ENCODE measurements around the gene CMSS1. TPM values are rescaled to one million over a fixed set of nuclear protein-coding genes. Genes with fewer than 3 reads are reported as not detected.

The CMSS1 gene
- polyA plus RNA-seq, 1 donor from 2014 or later: 31.8 TPM

- Histone ChIP-seq H2AFZ (ENCODE audit: low read depth, low read length) (no peak overlapping the region), H3K27me3 (ENCODE audit: insufficient read depth, low read depth, low read length) (no peaks in the 10 kb centered on the region), H4K20me1 (ENCODE audit: insufficient read depth) (no peaks in the 10 kb centered on the region), H3K9ac (ENCODE audit: low read length) (no peak overlapping the region), H3K4me3 (ENCODE audit: low read length) (no peak overlapping the region), H3K27ac (ENCODE audit: low read length) (no peak overlapping the region), H3K4me2 (ENCODE audit: low read length) (no peak overlapping the region), H3K79me2 (replicated peaks; ENCODE audit: insufficient read depth, low read length) (no peaks in the 10 kb centered on the region), H3K36me3 (ENCODE audit: insufficient read depth, low read length) (no peaks in the 10 kb centered on the region), H3F3A (ENCODE audit: insufficient read depth, low read length, poor library complexity, severe bottlenecking) (no peaks in the 10 kb centered on the region), H3K9me3 (ENCODE audit: low read length) (no peaks in the 10 kb centered on the region), H3K9me2 (ENCODE audit: insufficient read depth, low read length) (no peaks in the 10 kb centered on the region)
- TF ChIP-seq CTCF (IDR thresholded peaks at IDR 0.05; ENCODE audit: poor library complexity, severe bottlenecking) (no peak), SMC3 (conservative IDR thresholded peaks at IDR 0.05; ENCODE audit: poor library complexity) (no peak), RAD21 (conservative IDR thresholded peaks at IDR 0.05) (no peak), REST (IDR thresholded peaks at IDR 0.05; ENCODE audit: borderline replicate concordance) (no peak), EP300 (conservative IDR thresholded peaks at IDR 0.05; ENCODE audit: poor library complexity, severe bottlenecking) (no peak), EZH2 (IDR thresholded peaks at IDR 0.05; ENCODE audit: borderline replicate concordance, insufficient read depth, low read length, poor library complexity, severe bottlenecking) (no peak), MXI1 (conservative IDR thresholded peaks at IDR 0.05; ENCODE audit: poor library complexity, severe bottlenecking) (no peak)
Observed at GRCh38 chr3:99940350-99940749, 122.7 kb downstream of the CMSS1 start.

GRCh38 chr3:99941211-99941610 lies 123.5 kb downstream of the CMSS1 start:
- no peaks in the 10 kb centered on the region for H3K36me3 ChIP-seq (ENCODE audit: insufficient read depth, low read length)
- H3F3A ChIP-seq (ENCODE audit: insufficient read depth, low read length, poor library complexity, severe bottlenecking): no peaks in the 10 kb centered on the region
- no peak overlapping the region for H3K4me2 ChIP-seq (ENCODE audit: low read length)
- no peaks in the 10 kb centered on the region for H3K27me3 ChIP-seq (ENCODE audit: insufficient read depth, low read depth, low read length)
- no peak overlapping the region for H3K9ac ChIP-seq (ENCODE audit: low read length)
- no peaks in the 10 kb centered on the region for H4K20me1 ChIP-seq (ENCODE audit: insufficient read depth)
- no peaks in the 10 kb centered on the region for H3K9me2 ChIP-seq (ENCODE audit: insufficient read depth, low read length)
- no peak overlapping the region for H2AFZ ChIP-seq (ENCODE audit: low read depth, low read length)
- H3K4me3 ChIP-seq (ENCODE audit: low read length): no peak overlapping the region
- no peaks in the 10 kb centered on the region for H3K9me3 ChIP-seq (ENCODE audit: low read length)
- TF ChIP-seq RAD21 (conservative IDR thresholded peaks at IDR 0.05) (no peak), MXI1 (conservative IDR thresholded peaks at IDR 0.05; ENCODE audit: poor library complexity, severe bottlenecking) (no peak), SMC3 (conservative IDR thresholded peaks at IDR 0.05; ENCODE audit: poor library complexity) (no peak), EP300 (conservative IDR thresholded peaks at IDR 0.05; ENCODE audit: poor library complexity, severe bottlenecking) (no peak), TAF1 (IDR thresholded peaks at IDR 0.05; ENCODE audit: low read depth) (no peak), REST (IDR thresholded peaks at IDR 0.05; ENCODE audit: borderline replicate concordance) (no peak), CTCF (IDR thresholded peaks at IDR 0.05; ENCODE audit: poor library complexity, severe bottlenecking) (no peak), EZH2 (IDR thresholded peaks at IDR 0.05; ENCODE audit: borderline replicate concordance, insufficient read depth, low read length, poor library complexity, severe bottlenecking) (no peak), POLR2AphosphoS5 (IDR thresholded peaks at IDR 0.05) (no peak)
- H3K79me2 ChIP-seq (replicated peaks; ENCODE audit: insufficient read depth, low read length): no peaks in the 10 kb centered on the region
- H3K27ac ChIP-seq (ENCODE audit: low read length): no peak overlapping the region
